ENCODE results near the gene SDK1.
"Not testable (repeated sequence)": the region's sequence is repeated elsewhere in the genome, so short reads cannot be mapped to it uniquely, and the experiment has no call there.

Gene SDK1

DNA sequence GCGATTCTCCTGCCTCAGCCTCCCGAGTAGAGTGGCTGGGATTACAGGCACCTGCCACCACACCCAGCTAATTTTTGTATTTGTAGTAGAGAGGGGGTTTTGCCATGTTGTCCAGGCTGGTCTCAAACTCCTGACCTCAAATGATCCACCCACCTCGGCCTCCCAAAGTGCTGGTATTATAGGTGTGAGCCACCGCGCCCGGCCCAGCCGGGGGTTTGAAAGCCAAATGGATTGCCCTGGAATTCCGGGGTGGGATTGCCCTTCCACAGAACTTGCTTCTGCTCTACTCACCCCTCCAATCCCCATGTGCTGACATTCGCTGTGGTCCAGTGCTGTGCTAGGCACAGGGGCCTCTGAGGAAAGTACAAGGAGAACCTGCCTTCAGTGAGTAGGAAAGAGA, 793.1 kb downstream of the SDK1 start:
- DNase-seq, result not testable (repeated sequence)

- no peak for DNase-seq
Measured at GRCh38 chr7:4097001-4097609, 796.1 kb downstream of the SDK1 start.

DNA sequence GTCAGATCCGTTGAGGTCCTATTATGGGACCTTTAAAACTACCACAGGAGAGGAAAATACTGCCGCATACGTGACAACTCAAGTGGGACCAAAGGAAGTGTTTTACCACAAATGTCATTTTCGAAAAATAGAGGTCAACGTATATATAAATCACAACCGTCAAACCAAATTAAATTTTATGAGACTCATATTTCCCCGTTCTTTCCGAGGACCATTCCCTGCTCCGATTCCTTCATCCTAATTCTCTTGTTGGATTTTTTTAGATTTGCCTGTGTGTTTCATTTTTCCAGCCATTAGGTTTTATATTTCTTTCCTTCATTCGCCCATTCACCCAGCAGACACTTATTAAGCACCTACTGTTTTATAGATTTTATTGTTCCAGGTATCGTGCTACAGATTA, 797.1 kb downstream of the SDK1 start:
- DNase-seq, result no peak

DNA sequence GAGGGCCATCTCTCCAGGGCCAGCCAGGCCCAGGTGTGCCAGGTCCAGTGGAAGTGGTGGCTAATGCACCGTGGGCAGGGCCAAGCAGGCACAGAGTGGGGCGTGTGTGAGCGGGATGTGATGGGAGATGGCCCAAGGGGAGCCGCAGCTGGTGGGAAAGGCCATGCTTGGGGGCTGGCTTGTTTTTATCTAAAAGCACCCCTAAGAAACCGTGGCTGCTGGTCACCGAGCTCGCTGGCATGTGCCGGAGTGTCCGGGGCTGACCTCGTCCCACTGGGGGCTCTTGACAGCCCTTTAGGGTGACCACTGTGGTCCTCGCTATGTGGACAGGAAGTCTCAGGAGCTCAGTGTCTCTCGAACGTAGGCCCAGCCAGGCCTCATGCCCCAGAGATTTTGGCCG, 798.6 kb downstream of the SDK1 start:
- no peak for DNase-seq

DNA sequence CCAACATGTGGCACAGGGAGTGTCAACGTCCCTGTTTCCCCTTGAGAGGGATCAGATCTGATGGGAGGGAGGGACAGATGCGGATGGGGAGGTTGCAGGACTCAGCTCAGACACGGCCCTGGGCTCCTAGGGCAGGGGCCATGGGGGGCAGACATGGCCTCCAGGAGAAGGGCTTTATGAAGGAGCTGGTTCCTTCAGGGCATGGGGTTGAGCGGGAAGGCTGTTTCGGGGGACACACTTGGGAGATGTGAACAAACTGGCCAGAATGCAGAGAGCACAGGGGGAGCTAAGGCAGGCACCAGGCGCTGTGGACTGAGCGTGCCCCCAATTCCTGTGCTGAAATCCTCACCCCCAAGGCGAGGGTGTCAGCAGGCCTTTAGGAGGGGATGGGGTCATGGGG, 799.1 kb downstream of the SDK1 start:
- no peak for DNase-seq

DNA sequence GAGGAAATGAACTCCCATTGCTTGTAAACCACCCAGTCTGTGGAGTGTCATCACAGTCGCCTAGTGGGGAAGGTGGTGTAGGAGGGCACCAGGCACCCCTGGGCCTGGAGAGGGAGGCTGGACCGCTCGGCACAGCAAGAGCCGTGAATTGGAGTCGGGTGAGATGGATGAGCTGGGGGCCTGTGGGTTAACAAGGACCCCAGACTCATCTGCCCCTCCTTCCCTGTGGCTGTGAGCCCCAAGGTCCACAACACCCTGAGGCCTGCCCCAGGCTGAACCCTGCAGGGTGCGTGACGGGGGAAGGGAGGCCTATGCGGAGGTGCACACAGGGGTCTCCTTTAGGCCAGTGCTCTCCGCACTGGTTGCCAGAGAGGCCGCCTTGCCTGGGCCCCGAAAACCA, 799.6 kb downstream of the SDK1 start:
- DNase-seq, result no peak

GRCh38 chr7:4102231-4102841, 801.3 kb downstream of the SDK1 start:
- no peak for DNase-seq

- DNase-seq, result no peak
Measured at GRCh38 chr7:4103352-4104091, 802.5 kb downstream of the SDK1 start.

- no peak for DNase-seq
Measured at GRCh38 chr7:4107839-4108238, 806.8 kb downstream of the SDK1 start.

- no peak for DNase-seq
Measured at GRCh38 chr7:4108951-4109350, 807.9 kb downstream of the SDK1 start.

GRCh38 chr7:4109481-4110110, 808.5 kb downstream of the SDK1 start:
- DNase-seq, result no peak

DNA sequence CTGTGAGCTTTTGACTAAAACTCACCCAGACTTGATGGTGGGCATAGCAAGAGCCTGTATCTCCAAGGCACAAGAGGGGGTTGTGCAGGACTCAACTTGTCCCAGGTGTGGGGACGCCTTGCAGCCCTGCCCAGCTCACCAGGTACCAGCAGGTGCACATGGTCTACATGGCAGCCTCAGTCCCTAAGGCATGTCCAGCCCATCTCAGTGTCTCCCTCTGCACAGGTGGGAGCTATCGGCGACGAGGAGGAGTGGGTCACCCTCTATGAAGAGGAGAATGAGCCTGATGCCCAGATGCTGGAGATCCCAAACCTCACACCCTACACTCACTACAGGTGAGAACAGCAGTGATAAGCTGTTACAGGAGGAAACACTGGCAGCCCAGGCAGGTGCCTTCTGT, 809.4 kb downstream of the SDK1 start:
- no peak for DNase-seq

DNA sequence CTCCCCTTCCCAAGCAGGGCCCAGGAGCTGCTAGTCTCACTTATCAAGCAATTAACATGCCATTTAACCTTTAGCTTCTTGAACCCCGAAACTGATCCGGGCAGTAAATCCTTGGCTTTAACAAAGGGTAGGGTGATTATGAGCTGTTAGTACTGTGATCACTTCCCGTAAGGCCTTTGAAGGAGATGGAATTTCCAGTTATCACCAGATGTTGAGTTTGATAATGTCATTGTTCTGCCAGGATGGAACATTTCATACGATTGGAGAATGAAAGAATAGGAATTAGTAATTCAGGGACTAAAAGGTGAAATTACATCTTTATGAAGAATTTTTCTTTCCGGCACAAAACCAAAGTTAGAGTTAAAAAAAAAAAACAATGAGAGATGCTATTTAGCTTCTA, 810.1 kb downstream of the SDK1 start:
- DNase-seq, result no peak

DNA sequence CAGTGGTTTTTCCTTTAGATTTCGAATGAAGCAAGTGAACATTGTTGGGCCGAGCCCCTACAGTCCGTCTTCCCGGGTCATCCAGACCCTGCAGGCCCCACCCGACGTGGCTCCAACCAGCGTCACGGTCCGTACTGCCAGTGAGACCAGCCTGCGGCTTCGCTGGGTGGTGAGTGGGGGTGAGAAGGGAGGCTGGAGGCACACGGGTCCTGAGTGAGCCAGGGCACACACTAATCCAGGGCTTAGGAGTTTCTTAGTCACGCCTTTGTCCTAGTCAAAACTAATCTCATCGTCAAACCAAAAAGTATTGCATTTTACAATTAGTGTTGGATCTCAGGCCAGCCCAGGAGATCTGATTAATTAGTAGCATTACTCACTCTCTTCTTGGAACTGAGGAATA, 812.2 kb downstream of the SDK1 start:
- no peak for DNase-seq

- DNase-seq, result no peak
Measured at GRCh38 chr7:4113976-4114375, 812.9 kb downstream of the SDK1 start.

DNA sequence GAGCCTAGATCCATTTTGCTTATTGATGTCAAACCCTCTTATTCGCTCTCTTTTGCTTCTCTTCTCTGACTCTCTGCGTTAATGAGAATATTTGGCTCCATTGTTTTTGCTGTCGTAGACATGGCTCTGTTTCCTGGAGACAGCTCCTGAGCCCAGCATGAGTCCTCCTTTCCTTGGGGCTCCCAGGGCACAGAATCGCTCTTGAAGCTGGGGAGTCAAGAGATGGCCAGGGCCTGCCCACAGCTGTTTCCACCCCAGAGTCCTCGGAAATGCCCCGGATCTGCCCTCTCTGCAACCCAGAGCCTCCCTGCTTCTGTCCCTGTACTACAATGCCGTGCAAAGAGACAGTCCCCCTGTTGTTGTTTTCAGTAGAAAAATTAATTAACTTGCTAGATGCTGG, 814.4 kb downstream of the SDK1 start:
- no peak for DNase-seq

GRCh38 chr7:4115941-4116610, 815.0 kb downstream of the SDK1 start:
- DNase-seq, result no peak

DNA sequence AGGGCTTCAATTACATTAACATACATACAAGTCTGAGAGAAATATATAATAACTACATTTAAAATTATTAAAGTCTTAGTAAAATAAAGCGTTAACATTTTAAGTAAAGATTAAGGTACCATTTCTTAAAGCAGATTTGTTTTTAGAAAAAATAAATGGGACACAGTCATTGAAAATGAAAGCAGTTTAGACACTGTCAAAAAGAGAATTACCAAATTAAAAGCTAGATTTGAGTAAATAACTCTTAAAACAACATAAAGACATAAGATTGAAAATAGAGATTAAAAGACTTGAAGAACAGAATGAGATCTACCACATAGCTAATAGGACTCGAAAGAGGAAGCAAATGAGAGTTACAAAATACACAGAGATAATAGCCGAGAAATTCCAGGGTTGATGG, 818.8 kb downstream of the SDK1 start:
- no peak for DNase-seq

GRCh38 chr7:4123346-4123745, 822.3 kb downstream of the SDK1 start:
- no peak for DNase-seq

- DNase-seq, result no peak
Measured at GRCh38 chr7:4123823-4124222, 822.8 kb downstream of the SDK1 start.

GRCh38 chr7:4124556-4125477, 823.8 kb downstream of the SDK1 start:
- DNase-seq, result no peak

DNA sequence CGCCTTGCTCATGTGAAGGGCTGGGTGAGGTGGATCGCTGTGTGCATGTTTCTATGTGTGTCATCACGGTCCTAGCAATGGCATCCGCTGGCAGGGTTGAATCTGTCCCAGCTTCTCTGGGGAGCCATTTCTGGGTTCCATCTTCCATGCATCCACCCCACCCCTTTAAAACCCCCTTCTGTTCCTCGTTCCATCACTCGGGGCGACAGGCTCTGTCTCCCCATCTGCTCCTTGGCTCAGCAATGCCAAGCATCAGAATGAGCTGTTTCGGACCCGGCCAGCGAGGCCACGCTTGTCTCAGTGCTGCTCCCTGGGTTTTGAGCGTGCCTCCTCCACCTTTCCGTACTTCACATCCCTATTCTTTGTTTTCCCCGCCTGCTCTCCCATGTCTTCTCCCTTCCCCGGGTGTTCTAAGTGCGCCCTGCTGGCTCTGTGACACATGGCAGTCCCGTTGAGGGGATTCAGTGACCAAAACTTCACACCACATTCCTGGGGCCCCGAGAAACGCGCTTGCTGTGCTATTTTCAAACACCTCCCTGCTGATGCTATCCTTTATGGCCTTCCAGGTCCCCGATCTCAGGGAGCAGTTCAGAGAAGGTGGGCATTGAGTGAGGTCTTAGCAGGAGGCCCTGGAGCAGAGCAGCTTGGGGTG, 827.0 kb downstream of the SDK1 start:
- no peak for DNase-seq

Measured in CD4-positive, alpha-beta T cell treated with Interleukin-4 for 1 hour (primary cell).